Measurements from ENCODE around the gene TBCE.
"Not testable (repeated sequence)": the region's sequence is repeated elsewhere in the genome, so short reads cannot be mapped to it uniquely, and the experiment has no call there.

The TBCE gene

DNA sequence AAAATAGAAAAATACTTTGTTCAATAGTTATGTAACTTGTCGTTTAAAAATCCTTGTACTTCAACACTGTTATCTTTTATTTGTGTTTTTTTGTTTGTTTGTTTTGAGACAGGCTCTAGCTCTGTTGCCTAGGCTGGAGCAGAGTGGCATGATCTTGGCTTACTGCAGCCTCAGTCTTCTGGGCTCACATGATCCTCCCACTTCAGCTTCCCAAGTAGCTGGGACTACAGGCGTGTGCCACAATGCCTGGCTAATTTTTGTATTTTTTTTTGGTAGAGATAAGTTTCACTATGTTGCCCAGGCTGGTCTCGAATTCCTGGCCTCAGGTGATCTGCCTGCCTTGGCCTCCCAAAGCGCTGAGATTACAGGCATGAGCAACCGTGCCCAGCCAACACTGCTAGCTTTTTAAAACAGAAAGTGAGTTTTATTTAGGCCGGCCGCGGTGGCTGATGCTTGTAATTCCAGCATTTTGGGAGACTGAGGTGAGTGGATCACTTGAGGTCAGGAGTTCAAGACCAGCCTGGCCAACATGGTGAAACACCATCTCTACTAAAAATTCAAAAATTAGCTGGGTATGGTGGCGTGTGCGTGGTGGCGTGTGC is 11.0 kb downstream of the TBCE start:
- not testable (repeated sequence) for H3K4me1 ChIP-seq (ENCODE audit: insufficient read depth, low read length); H3K9me3 ChIP-seq (ENCODE audit: control insufficient read depth, insufficient read depth, low read length); H3K9ac ChIP-seq (ENCODE audit: low read depth, low read length); H3K36me3 ChIP-seq (ENCODE audit: insufficient read depth, low read length)

DNA sequence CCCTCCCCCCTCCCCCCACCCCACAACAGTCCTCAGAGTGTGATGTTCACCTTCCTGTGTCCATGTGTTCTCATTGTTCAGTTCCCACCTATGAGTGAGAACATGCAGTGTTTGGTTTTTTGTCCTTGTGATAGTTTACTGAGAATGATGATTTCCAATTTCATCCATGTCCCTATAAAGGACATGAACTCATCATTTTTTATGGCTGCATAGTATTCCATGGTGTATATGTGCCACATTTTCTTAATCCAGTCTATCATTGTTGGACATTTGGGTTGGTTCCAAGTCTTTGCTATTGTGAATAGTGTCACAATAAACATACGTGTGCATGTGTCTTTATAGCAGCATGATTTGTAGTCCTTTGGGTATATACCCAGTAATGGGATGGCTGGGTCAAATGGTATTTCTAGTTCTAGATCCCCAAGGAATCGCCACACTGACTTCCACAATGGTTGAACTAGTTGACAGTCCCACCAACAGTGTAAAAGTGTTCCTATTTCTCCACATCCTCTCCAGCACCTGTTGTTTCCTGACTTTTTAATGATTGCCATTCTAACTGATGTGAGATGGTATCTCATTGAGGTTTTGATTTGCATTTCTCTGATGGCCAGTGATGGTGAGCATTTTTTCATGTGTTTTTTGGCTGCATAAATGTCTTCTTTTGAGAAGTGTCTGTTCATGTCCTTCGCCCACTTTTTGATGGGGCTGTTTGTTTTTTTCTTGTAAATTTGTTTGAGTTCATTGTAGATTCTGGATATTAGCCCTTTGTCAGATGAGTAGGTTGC is 14.9 kb downstream of the TBCE start:
- not testable (repeated sequence) for H3K9me3 ChIP-seq (ENCODE audit: control insufficient read depth, insufficient read depth, low read length); H3K9ac ChIP-seq (ENCODE audit: low read depth, low read length); H3K4me1 ChIP-seq (ENCODE audit: insufficient read depth, low read length); H3K36me3 ChIP-seq (ENCODE audit: insufficient read depth, low read length)

DNA sequence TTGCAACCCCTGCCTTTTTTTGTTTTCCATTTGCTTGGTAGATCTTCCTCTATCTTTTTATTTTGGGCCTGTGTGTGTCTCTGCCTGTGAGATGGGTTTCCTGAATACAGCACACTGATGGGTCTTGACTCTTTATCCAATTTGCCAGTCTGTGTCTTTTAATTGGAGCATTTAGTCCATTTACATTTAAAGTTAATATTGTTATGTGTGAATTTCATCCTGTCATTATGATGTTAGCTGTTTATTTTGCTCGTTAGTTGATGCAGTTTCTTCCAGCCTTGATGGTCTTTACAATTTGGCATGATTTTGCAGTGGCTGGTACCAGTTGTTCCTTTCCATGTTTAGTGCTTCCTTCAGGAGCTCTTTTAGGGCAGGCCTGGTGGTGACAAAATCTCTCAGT is 18.4 kb downstream of the TBCE start:
- H3K36me3 ChIP-seq (ENCODE audit: insufficient read depth, low read length); H3K9ac ChIP-seq (ENCODE audit: low read depth, low read length); H3K4me1 ChIP-seq (ENCODE audit: insufficient read depth, low read length): not testable (repeated sequence)
- peaks cover 11% of the 10 kb centered on the region for H3K9me3 ChIP-seq (ENCODE audit: control insufficient read depth, insufficient read depth, low read length)

DNA sequence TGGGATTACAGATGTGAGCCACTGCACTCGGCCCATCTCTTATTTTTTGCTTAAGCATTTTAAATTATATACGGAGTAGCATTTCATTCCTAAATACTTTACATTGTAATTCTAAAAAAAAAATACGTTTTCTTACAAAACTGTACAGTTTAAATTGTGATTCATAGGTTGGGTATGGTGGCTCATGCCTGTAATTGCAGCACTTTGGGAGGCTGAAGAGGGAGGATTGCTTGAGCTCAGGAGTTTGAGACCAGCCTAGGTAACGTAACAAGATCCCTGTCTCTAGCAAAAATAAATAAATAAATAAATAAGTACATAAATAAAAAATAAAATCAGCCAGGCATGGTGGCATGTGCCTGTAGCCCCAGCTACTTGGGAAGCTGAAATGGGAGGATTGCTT is 24.6 kb downstream of the TBCE start:
- H3K9ac ChIP-seq (ENCODE audit: low read depth, low read length), result no peak overlapping the region
- peaks cover 11% of the 10 kb centered on the region for H3K9me3 ChIP-seq (ENCODE audit: control insufficient read depth, insufficient read depth, low read length)
- H3K36me3 ChIP-seq (ENCODE audit: insufficient read depth, low read length), result peaks cover 3% of the 10 kb centered on the region; the same call in 1 of the 2 replicates
- H3K4me1 ChIP-seq (ENCODE audit: insufficient read depth, low read length), result no peaks in the 10 kb centered on the region

DNA sequence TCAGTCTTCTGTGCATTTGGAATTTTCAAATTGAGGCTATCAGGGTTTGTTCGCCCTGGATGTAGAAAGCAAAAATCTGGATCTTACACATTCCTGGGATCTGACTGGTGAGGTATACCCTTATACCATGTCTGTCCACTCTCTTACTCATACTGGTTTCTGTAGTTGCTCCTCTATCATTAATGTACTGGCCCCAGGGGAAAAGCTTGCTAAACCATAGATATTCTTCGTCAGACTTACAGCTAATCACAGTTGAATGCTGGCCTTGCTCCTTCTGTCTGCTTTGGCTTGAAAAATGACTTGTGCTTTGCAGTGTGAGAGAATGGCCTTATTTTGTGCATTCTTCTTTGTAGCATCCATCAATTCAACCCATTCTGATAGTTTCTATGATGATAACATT is 30.5 kb downstream of the TBCE start:
- Histone ChIP-seq H3K4me1 (ENCODE audit: insufficient read depth, low read length) (0 out of 2 replicates have a peak, but pooled peaks cover 4% of the 10 kb centered on the region), H3K9me3 (ENCODE audit: control insufficient read depth, insufficient read depth, low read length) (no peaks in the 10 kb centered on the region), H3K9ac (ENCODE audit: low read depth, low read length) (no peak overlapping the region), H3K36me3 (ENCODE audit: insufficient read depth, low read length) (0 out of 2 replicates have a peak, but pooled peaks cover 3% of the 10 kb centered on the region)

DNA sequence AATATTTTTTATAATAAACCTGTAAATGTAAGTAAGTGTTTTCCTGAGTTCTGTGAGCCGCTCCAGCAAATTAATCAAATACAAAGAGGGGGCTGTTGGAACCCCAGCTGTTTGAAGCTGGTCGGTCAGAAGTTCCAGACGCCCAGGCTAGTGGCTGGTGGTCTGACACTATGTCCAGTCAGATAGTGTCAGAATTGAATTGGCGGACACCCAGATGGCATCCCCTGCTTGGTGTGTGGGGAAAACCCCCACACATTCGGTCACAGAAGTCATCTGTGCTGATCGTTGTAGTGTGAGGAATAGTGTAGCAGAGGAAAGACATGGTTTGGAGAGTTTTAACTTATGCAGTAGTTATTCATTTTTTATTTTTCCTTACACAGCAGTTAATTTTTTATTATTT is 32.4 kb downstream of the TBCE start:
- no peak overlapping the region for H3K9ac ChIP-seq (ENCODE audit: low read depth, low read length)
- 0 out of 2 replicates have a peak, but pooled peaks cover 4% of the 10 kb centered on the region for H3K4me1 ChIP-seq (ENCODE audit: insufficient read depth, low read length)
- H3K9me3 ChIP-seq (ENCODE audit: control insufficient read depth, insufficient read depth, low read length), result no peaks in the 10 kb centered on the region
- peaks cover 3% of the 10 kb centered on the region; the same call in 1 of the 2 replicates for H3K36me3 ChIP-seq (ENCODE audit: insufficient read depth, low read length)

DNA sequence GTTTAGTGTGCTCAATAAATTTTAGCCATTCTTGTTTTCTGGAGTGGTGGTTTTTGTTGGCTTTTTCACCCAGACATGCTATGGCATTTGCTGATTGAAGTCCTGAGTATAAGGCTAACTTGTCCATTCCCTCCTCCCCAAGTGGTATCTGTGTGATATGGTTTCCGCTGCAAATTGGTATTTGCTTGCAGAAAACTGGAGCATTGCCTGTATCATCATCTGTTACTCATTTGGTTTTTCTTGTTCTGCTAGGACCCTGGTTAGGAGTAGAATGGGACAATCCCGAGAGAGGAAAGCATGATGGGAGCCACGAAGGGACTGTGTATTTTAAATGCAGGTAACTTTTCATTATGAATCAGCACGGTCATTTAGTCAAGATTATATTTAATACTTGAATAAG is 34.0 kb downstream of the TBCE start:
- H3K9me3 ChIP-seq (ENCODE audit: control insufficient read depth, insufficient read depth, low read length), result no peaks in the 10 kb centered on the region
- peaks cover 3% of the 10 kb centered on the region; the same call in 1 of the 2 replicates for H3K36me3 ChIP-seq (ENCODE audit: insufficient read depth, low read length)

DNA sequence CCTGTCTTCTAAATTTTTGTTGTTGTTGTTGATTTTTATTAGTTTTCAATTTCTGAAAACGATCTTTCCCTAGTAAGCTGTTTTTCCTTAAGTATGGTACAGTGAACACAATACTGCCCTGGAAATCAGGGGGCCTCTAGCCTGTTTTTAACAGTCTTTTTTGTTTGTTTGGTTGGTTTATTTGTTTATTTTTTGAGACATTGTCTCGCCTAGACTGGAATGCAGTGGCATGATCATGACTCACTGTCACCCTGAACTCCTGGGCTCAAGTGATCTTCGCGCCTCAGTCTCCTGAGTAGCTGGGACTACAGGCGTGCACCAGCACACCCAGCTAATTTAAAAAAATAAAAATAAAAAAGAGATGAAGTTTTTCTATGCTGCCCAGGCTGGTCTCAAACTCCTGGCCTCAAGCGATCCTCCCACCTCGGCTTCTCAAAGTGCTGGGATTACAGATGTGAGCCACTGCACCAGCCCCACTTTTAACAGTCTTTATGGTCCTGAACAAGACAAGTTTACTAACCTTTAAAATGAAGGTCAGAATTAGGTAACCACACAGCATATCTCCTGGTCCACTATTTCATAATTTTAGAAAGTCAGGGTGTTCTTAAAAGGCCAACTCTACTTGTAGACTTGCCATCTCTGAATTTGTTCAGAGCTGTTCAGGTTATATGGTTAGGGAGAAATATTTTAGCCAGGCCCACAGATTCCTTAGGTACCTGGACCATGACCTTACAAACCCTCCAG is 35.4 kb downstream of the TBCE start:
- Histone ChIP-seq H3K36me3 (ENCODE audit: insufficient read depth, low read length) (peaks cover 1% of the 10 kb centered on the region; the same call in 1 of the 2 replicates), H3K9me3 (ENCODE audit: control insufficient read depth, insufficient read depth, low read length) (no peaks in the 10 kb centered on the region), H3K4me1 (ENCODE audit: insufficient read depth, low read length) (0 out of 2 replicates have a peak, but pooled peaks cover 4% of the 10 kb centered on the region), H3K9ac (ENCODE audit: low read depth, low read length) (no peak overlapping the region)

More for the DNA sequence above, 34.0 kb downstream of the TBCE start:
- Histone ChIP-seq H3K4me1 (ENCODE audit: insufficient read depth, low read length) (0 out of 2 replicates have a peak, but pooled peaks cover 4% of the 10 kb centered on the region), H3K9ac (ENCODE audit: low read depth, low read length) (no peak overlapping the region)

DNA sequence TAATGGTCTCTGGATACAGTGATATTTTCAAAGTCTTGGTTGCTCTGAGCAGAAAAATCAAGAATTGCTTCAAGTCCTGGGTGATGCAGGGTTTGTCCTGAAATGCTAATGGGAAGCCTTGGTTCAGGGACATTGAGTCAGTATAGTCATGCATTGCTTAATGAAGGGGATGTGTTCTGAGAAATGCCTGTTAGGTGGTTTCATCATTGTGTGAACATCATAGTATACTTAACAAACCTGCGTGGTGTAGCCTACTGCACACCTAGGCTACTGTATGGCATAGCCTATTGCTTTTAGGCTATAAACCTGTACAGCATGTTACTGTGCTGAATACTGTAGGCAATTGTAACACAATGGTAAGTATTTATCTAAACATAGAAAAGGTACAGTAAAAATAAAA is 36.4 kb downstream of the TBCE start:
- Histone ChIP-seq H3K36me3 (ENCODE audit: insufficient read depth, low read length) (no peaks in the 10 kb centered on the region; the same call in 1 of the 2 replicates), H3K9ac (ENCODE audit: low read depth, low read length) (no peak overlapping the region), H3K4me1 (ENCODE audit: insufficient read depth, low read length) (0 out of 2 replicates have a peak, but pooled peaks cover 4% of the 10 kb centered on the region), H3K9me3 (ENCODE audit: control insufficient read depth, insufficient read depth, low read length) (no peaks in the 10 kb centered on the region)

DNA sequence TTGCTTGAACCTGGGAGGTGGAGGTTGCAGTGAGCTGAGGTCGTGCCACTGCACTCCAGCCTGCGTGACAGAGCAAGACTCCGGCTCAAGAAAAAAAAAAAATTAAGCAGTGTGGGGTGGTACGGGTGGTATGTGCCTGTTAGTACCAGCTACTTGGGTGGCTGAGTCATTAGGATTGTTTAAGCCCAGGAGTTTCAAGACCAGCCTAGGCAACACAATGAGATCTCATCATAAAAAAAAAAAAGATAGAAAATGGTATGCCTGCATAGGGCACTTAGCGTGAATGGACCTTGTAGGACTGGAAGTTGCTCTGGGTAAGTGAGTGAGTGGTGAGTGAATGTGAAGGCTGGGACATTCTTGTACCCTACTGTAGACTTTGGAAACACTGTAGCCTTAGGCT is 37.0 kb downstream of the TBCE start:
- Histone ChIP-seq H3K9me3 (ENCODE audit: control insufficient read depth, insufficient read depth, low read length) (no peaks in the 10 kb centered on the region), H3K36me3 (ENCODE audit: insufficient read depth, low read length) (no peaks in the 10 kb centered on the region; the same call in 1 of the 2 replicates), H3K4me1 (ENCODE audit: insufficient read depth, low read length) (0 out of 2 replicates have a peak, but pooled peaks cover 4% of the 10 kb centered on the region), H3K9ac (ENCODE audit: low read depth, low read length) (no peak overlapping the region)

DNA sequence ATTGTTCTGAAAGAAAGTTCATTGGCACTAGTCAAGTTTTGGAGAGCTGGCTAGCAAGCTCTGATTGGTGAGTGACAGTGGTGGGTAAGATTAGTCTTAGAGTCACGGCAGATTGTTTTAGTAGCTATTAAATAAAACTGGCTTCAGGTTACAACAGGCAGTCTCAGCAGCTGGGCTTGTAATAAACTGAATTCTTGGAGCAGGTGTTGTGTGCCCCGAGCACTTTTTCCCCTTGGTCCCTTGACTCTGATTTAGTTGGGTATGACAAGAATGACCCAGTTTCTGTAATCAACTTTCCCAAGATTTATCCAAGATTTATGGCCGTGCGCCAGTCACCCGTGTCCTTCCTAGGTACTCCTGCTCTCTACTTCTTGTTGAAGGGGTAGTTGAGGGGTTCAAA is 40.2 kb downstream of the TBCE start:
- Histone ChIP-seq H3K9ac (ENCODE audit: low read depth, low read length) (no peak overlapping the region), H3K4me1 (ENCODE audit: insufficient read depth, low read length) (no peaks in the 10 kb centered on the region), H3K36me3 (ENCODE audit: insufficient read depth, low read length) (no peaks in the 10 kb centered on the region; the same call in 1 of the 2 replicates), H3K9me3 (ENCODE audit: control insufficient read depth, insufficient read depth, low read length) (no peaks in the 10 kb centered on the region)

DNA sequence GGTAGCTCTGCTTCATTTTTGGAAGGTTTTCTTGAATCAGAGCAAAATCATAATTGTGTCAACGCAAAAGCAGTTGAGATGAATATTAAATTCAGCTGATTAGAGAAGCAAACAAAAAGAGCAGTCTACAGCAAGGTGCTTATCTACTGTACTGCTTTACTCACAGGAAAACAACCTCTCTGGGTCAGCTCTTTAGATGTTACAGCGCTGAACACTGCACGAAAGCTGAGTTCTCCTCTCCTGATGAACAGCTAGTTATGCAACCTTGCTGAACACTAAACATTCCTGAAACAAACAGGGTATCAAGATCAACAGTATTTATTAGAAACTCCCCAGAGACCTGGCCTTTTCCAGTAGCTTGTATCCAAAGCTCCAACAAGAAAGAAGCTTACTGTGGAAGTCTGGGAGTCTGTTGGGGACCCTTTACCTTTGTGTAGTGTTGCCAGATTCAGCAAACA is 41.3 kb downstream of the TBCE start:
- Histone ChIP-seq H3K36me3 (ENCODE audit: insufficient read depth, low read length) (no peaks in the 10 kb centered on the region; the same call in 1 of the 2 replicates), H3K9ac (ENCODE audit: low read depth, low read length) (no peak overlapping the region), H3K4me1 (ENCODE audit: insufficient read depth, low read length) (no peaks in the 10 kb centered on the region), H3K9me3 (ENCODE audit: control insufficient read depth, insufficient read depth, low read length) (no peaks in the 10 kb centered on the region)

DNA sequence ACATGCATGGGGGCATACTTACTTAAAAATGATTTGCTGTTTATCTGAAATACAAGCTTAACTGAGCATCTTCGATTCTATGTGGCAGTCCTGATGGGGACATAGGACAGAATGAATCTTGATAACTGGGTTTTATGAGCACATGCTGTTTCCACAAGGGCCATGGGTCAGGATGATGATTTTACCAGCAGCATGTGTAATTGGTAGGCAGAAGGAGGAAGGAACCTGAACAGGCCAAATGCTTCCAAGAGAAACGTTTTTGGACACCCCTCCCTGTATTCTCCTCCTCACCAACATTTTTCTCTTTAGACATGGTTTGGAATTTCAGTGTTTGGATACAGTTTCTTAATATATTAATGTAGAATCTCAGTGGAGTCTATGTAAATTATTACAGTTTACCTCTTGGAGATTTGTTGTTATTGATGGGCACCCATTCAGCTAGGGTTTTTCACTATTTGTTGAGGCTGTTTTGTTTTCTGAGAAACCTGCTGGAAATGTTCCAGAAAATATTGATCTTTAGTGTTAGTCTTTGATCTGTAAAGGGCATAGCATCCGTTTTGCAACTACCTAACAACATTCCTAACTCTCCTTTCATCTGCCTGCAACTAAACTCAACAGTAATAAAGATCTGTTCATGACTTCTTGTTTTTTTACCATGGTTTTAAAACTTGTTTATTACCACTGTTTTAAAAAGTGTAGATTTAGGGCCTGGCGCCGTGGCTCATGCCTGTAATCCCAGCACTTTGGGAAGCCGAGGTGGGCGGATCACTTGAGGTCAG is 42.0 kb downstream of the TBCE start:
- Histone ChIP-seq H3K4me1 (ENCODE audit: insufficient read depth, low read length) (no peaks in the 10 kb centered on the region), H3K36me3 (ENCODE audit: insufficient read depth, low read length) (no peaks in the 10 kb centered on the region), H3K9me3 (ENCODE audit: control insufficient read depth, insufficient read depth, low read length) (no peaks in the 10 kb centered on the region), H3K9ac (ENCODE audit: low read depth, low read length) (no peak overlapping the region)

DNA sequence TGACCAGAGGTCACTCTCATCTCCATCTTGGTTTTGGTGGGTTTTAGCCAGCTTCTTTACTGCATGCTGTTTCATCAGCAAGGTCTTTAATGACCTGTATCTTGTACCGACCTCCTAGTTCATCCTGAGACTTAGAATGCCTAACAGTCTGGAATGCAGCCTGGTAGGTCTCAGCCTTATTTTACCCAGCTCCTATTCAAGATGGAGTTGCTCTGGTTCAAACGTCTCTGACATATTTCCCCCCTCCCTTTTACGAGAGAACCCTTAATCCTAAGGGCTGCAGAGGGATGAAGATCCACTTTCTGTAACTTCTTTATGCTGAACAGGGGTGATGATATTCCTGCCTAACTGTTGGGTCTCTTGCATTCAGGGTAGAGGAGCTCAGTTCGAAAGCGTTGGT is 43.2 kb downstream of the TBCE start:
- Histone ChIP-seq H3K9ac (ENCODE audit: low read depth, low read length) (no peak overlapping the region), H3K4me1 (ENCODE audit: insufficient read depth, low read length) (no peaks in the 10 kb centered on the region), H3K36me3 (ENCODE audit: insufficient read depth, low read length) (no peaks in the 10 kb centered on the region), H3K9me3 (ENCODE audit: control insufficient read depth, insufficient read depth, low read length) (no peaks in the 10 kb centered on the region)
